MG63 (cell line): Measurements from ENCODE around the gene OR4K13. TPM values are rescaled to one million over a fixed set of nuclear protein-coding genes. Genes with fewer than 3 reads are reported as not detected.

Source experiments
- DNase-seq: peaks from one replicate; pipeline ENCODE4 v3.0.0-alpha.2; 2020
- H3K27me3 ChIP-seq: fragments of 250-450 bp; sonication (Bioruptor Pico); 2 replicates; pipeline ENCODE4 v1.5.1; 2020; ENCODE audit warnings: mild to moderate bottlenecking, moderate library complexity
- H3K36me3 ChIP-seq: fragments of 250-450 bp; sonication (Bioruptor Pico); 2 replicates; pipeline ENCODE4 v1.5.1; 2020; ENCODE audit warnings: mild to moderate bottlenecking, moderate library complexity
- H3K4me3 ChIP-seq: fragments of 250-450 bp; sonication (Bioruptor Pico); 2 replicates; pipeline ENCODE4 v1.5.1; 2020; ENCODE audit warnings: mild to moderate bottlenecking, moderate library complexity
- H3K9me3 ChIP-seq: fragments of 250-450 bp; sonication (Bioruptor Pico); 2 replicates; pipeline ENCODE4 v1.5.1; 2020; ENCODE audit warnings: mild to moderate bottlenecking, moderate library complexity
- total RNA-seq: library from RNA; depleted of rRNA; stranded (reverse); fragments of >200 nt; shearing (Covaris generic); gene quantifications from 2 replicates; pipeline ENCODE4 v1.2.3, GENCODE V29; 2014; ENCODE audit warnings: low replicate concordance; rRNA removed

OR4K13 gene
- total RNA-seq, result not detected in 2 replicates

- Histone ChIP-seq H3K4me3 (no peak within 1 kb of the TSS), H3K36me3 (no peaks in the 10 kb centered on the region), H3K9me3 (no peaks in the 10 kb centered on the region), H3K27me3 (no peaks in the 10 kb centered on the region)
- DNase-seq, result no peak
These were observed at the start of gene OR4K13 for GRCh38 chr14:20035938-20036337. TSS of gene OR4K13 (minus strand) at chr14:20036038. CDS start at chr14:20034758, 1,280 bp downstream.

- H3K36me3 ChIP-seq, result no peaks in the 10 kb centered on the region
- H3K9me3 ChIP-seq, result no peaks in the 10 kb centered on the region
- no peaks in the 10 kb centered on the region for H3K27me3 ChIP-seq
- no peak within 1 kb of the TSS for H3K4me3 ChIP-seq
- DNase-seq, result no peak
These were observed 23.9 kb upstream of the OR4K13 start, which contains the start of gene OR4L1 for GRCh38 chr14:20059745-20060144. TSS of gene OR4L1 (plus strand) at chr14:20060045. CDS start at chr14:20060045, 0 bp downstream.

GRCh38 chr14:20048202-20048601, 12.4 kb upstream of the OR4K13 start:
- Histone ChIP-seq H3K36me3 (no peaks in the 10 kb centered on the region), H3K4me3 (no peak overlapping the region), H3K27me3 (no peaks in the 10 kb centered on the region), H3K9me3 (no peaks in the 10 kb centered on the region)
- DNase-seq, result no peak

- H3K36me3 ChIP-seq, result no peaks in the 10 kb centered on the region
- no peaks in the 10 kb centered on the region for H3K9me3 ChIP-seq
- DNase-seq, result no peak
These were observed 8.4 kb upstream of the OR4K13 start for GRCh38 chr14:20044243-20044642.

GRCh38 chr14:20035449-20035848, 389 bp downstream of the OR4K13 start:
- Histone ChIP-seq H3K9me3 (no peaks in the 10 kb centered on the region), H3K36me3 (no peaks in the 10 kb centered on the region), H3K4me3 (no peak overlapping the region), H3K27me3 (no peaks in the 10 kb centered on the region)
- no peak for DNase-seq

More at GRCh38 chr14:20044243-20044642, 8.4 kb upstream of the OR4K13 start:
- no peaks in the 10 kb centered on the region for H3K27me3 ChIP-seq
- H3K4me3 ChIP-seq, result no peak overlapping the region

GRCh38 chr14:20031058-20031457, 4.8 kb downstream of the OR4K13 start:
- no peaks in the 10 kb centered on the region for H3K27me3 ChIP-seq
- DNase-seq, result no peak
- no peak overlapping the region for H3K4me3 ChIP-seq
- no peaks in the 10 kb centered on the region for H3K36me3 ChIP-seq
- no peaks in the 10 kb centered on the region for H3K9me3 ChIP-seq

GRCh38 chr14:20019257-20019865, 16.5 kb downstream of the OR4K13 start, which contains the start of gene OR4K14:
TSS of gene OR4K14 (minus strand) at chr14:20019307. CDS start at chr14:20015193, 4,114 bp downstream.
- Histone ChIP-seq H3K36me3 (no peaks in the 10 kb centered on the region), H3K4me3 (no peak within 1 kb of the TSS), H3K9me3 (no peaks in the 10 kb centered on the region), H3K27me3 (no peaks in the 10 kb centered on the region)
- DNase-seq, result no peak

GRCh38 chr14:20008156-20008555, 27.7 kb downstream of the OR4K13 start:
- Histone ChIP-seq H3K9me3 (peaks cover 3% of the 10 kb centered on the region), H3K4me3 (no peak overlapping the region), H3K27me3 (no peaks in the 10 kb centered on the region), H3K36me3 (no peaks in the 10 kb centered on the region)
- no peak for DNase-seq

GRCh38 chr14:20002319-20002718, 33.5 kb downstream of the OR4K13 start:
- DNase-seq, result no peak
- Histone ChIP-seq H3K9me3 (no peaks in the 10 kb centered on the region), H3K27me3 (no peaks in the 10 kb centered on the region), H3K36me3 (no peaks in the 10 kb centered on the region), H3K4me3 (no peak overlapping the region)

GRCh38 chr14:20001863-20002262, 34.0 kb downstream of the OR4K13 start, which contains the start of gene OR4Q2:
TSS of gene OR4Q2 (plus strand) at chr14:20002163.
- Histone ChIP-seq H3K4me3 (no peak within 1 kb of the TSS), H3K9me3 (no peaks in the 10 kb centered on the region), H3K36me3 (no peaks in the 10 kb centered on the region), H3K27me3 (no peaks in the 10 kb centered on the region)
- DNase-seq, result no peak

- H3K4me3 ChIP-seq, result no peak overlapping the region
- no peaks in the 10 kb centered on the region for H3K27me3 ChIP-seq
- no peak for DNase-seq
- H3K36me3 ChIP-seq, result no peaks in the 10 kb centered on the region
- H3K9me3 ChIP-seq, result no peaks in the 10 kb centered on the region
These were observed 42.4 kb downstream of the OR4K13 start for GRCh38 chr14:19993438-19993837.

Other genes starting within 250 kb of the OR4K13 start
- not detected in 2 replicates for gene OR4N2, start 232.3 kb downstream of the OR4K13 start, total RNA-seq
- not detected in 2 replicates for gene OR4K2, start 160.9 kb downstream of the OR4K13 start, total RNA-seq
- not detected in 2 replicates for gene OR4K5, start 115.4 kb downstream of the OR4K13 start, total RNA-seq
- not detected in 2 replicates for gene OR4K1, start 105.1 kb downstream of the OR4K13 start, total RNA-seq
- gene OR4K15, start 60.4 kb downstream of the OR4K13 start, total RNA-seq, result not detected in 2 replicates
- gene OR4Q2, start 33.9 kb downstream of the OR4K13 start, total RNA-seq, result not detected in 2 replicates
- gene OR4K14, start 16.7 kb downstream of the OR4K13 start, total RNA-seq, result not detected in 2 replicates
- gene OR4L1, start 24.0 kb upstream of the OR4K13 start, total RNA-seq, result not detected in 2 replicates
- not detected in 2 replicates for gene OR4K17, start 74.7 kb upstream of the OR4K13 start, total RNA-seq
- not detected in 2 replicates for gene OR4N5, start 102.8 kb upstream of the OR4K13 start, total RNA-seq
- not detected in 2 replicates for gene OR11G2, start 154.9 kb upstream of the OR4K13 start, total RNA-seq
- not detected in 2 replicates for gene OR11H6, start 187.7 kb upstream of the OR4K13 start, total RNA-seq
- not detected in 2 replicates for gene OR11H7, start 192.9 kb upstream of the OR4K13 start, total RNA-seq
- gene OR11H4, start 203.2 kb upstream of the OR4K13 start, total RNA-seq, result not detected in 2 replicates